Measurements from ENCODE around the gene TBX3.

- TF ChIP-seq EP300 (IDR thresholded peaks at IDR 0.05) (no peak), POLR2A (IDR thresholded peaks at IDR 0.05; ENCODE audit: low read length) (no peak), REST (IDR thresholded peaks at IDR 0.05) (no peak), CTCF (IDR thresholded peaks at IDR 0.05) (no peak)
Observed at GRCh38 chr12:114696443-114697242, 12.7 kb upstream of the TBX3 start.

Data from A549 (cell line).